Suprapubic skin (tissue), 3 donors: Measurements from ENCODE around the gene SLC26A9.

Source experiments
- POLR2A ChIP-seq, 2 donors: fragments of 450-650 bp; IDR thresholded peaks; one replicate each; pipeline ENCODE4 v1.6.1; 2017; ENCODE audit warnings: antibody characterized with exemption in 2 of 2, mild to moderate bottlenecking in 2 of 2, moderate library complexity in 2 of 2
- TF ChIP-seq, protein P1 (sequence below), 2 donors: fragments of 200-600 bp in 1 of 2; fragments of 450-650 bp in 1 of 2; sonication (generic) in 1 of 2; IDR thresholded peaks; one replicate each; pipeline ENCODE4 v1.5.1; 2016 to 2019; ENCODE audit warnings: antibody characterized with exemption in 2 of 2, mild to moderate bottlenecking in 1 of 2, moderate library complexity in 1 of 2

- TF ChIP-seq POLR2A (IDR thresholded peaks at IDR 0.05): no peak
- TF ChIP-seq, protein P1, sequence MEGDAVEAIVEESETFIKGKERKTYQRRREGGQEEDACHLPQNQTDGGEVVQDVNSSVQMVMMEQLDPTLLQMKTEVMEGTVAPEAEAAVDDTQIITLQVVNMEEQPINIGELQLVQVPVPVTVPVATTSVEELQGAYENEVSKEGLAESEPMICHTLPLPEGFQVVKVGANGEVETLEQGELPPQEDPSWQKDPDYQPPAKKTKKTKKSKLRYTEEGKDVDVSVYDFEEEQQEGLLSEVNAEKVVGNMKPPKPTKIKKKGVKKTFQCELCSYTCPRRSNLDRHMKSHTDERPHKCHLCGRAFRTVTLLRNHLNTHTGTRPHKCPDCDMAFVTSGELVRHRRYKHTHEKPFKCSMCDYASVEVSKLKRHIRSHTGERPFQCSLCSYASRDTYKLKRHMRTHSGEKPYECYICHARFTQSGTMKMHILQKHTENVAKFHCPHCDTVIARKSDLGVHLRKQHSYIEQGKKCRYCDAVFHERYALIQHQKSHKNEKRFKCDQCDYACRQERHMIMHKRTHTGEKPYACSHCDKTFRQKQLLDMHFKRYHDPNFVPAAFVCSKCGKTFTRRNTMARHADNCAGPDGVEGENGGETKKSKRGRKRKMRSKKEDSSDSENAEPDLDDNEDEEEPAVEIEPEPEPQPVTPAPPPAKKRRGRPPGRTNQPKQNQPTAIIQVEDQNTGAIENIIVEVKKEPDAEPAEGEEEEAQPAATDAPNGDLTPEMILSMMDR (IDR thresholded peaks at IDR 0.05): no peak
These were observed 7.7 kb upstream of the SLC26A9 start for GRCh38 chr1:205950826-205951549.
